Renal pelvis (tissue), 4 donors: ENCODE results near the gene GFPT2. TPM values are rescaled to one million over a fixed set of nuclear protein-coding genes. Genes with fewer than 3 reads are reported as not detected.
A peak's percentile ranks its signal among the peaks of the same experiment; 100 is the strongest.

ENCODE experiments used
- DNase-seq: peaks from one replicate; pipeline ENCODE4 v3.0.0-alpha.2; 2013
- polyA plus RNA-seq, 3 donors: library from polyadenylated mRNA; unstranded; fragments of 120-200 nt; gene quantifications; one replicate each; pipeline ENCODE4 v1.2.1, GENCODE V29; 2013; ENCODE audit not compliant: insufficient read length in 3 of 3

The GFPT2 gene
- polyA plus RNA-seq, 3 donors: 3.8 to 4.6 (median 4.4) TPM

- DNase-seq: no peak
These were observed 69.0 kb downstream of the GFPT2 start for GRCh38 chr5:180284149-180284548.

GRCh38 chr5:180283026-180283615, 70.0 kb downstream of the GFPT2 start:
- DNase-seq: peak; percentile 11

- DNase-seq: no peak
These were observed 70.9 kb downstream of the GFPT2 start for GRCh38 chr5:180282281-180282680.

DNA sequence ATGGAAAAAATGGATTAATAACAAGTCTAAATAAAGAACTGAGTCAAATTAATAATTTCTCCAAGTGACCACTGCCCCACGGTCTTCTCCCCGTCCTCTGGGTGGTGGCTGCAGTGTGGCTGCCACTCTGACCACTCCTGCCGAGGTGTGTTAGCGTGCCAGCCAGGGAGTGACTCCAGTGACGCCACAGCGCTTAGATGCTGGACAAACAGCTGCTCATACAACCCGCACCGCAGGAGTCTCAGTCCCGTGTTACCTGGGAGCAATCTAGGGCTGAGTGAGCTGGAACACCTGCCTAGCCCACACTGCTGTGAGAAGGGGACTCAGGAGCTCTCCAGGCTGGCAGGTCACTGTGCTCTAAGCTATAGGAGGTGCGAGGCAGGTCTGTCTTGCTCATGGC, 71.4 kb downstream of the GFPT2 start:
- no peak for DNase-seq

DNA sequence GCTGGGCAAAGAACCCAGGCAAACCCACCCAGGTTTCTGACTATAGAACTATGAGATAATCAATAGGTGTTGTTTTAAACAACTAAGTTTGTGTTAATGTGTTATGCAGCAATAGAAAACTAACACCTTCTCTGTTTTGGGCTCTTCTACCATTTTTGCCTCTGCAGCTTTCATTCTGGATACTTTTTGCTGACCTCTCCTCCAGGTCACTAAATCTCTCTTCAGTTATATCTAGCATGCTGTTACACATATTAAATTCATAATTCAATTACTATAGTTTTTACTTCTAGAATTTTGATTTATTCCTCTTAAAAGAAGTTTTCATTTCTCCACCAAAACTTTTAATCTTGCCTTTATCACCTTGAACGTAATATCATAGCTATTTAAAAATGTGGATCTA, 78.4 kb downstream of the GFPT2 start:
- no peak for DNase-seq

- DNase-seq: no peak
These were observed 81.9 kb downstream of the GFPT2 start for GRCh38 chr5:180271221-180271620.

- DNase-seq: no peak
These were observed 93.9 kb downstream of the GFPT2 start for GRCh38 chr5:180259260-180259611.

DNA sequence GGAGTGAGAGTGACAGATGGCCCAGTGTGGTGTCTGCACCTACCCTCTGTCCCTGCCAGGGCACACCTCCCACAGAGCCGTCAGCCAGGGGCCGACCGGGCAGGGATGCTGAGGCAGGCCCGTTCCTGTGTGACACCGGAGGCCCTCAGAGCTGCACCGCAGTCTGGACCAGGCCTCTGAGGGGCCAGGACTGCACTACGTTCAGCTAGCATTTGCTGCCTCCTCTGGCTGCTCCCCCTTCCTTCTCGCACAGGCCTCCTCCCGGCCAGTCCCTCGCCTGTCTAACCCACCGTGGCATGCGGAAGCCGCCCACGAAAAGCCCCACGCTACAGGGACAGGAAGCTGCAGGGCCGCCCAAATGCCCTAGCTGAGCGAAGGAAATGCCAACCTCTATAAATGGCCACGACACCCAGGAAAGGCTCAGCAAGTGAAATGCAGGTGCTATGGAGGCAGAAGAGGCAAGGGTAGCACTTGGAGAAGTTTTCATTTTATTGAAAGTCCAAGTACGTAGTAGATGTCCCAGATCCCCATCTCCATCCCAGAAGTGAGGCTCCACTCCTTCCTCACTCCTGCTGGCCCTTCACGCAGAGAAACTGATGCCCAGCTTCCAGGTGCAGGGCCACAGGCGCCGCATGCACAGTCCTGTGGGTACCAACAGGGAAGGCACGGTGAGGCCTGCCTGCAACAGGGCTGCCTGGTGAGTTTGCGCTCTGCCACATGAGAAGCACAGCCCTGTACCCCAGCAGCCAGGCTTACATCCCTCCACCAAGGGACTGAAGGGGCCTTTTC, 99.9 kb downstream of the GFPT2 start:
- DNase-seq: no peak

DNA sequence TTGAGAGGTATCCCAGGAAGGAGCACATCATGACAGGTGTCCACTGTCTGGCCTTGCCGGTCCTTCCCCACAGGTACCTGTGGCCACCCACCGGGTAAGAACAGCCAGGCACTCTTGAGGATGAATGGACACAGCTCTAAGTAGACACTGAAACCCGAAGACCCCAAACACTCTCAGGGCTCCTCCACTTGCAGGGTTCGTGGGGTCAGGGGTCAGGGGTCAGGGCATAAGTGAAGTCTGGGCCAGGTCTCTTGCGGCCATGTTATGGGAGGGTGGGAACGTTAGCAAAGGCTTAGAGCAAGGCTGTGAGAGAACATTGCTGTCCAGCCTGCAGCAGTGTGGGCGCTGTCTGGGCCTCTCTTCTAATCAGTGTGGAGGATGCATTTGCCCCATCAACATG, 101.2 kb downstream of the GFPT2 start:
- DNase-seq: no peak

GRCh38 chr5:180251141-180251540, 102.0 kb downstream of the GFPT2 start:
- DNase-seq: no peak

Other genes with a start within 250 kb of the GFPT2 start
- gene RASGEF1C, start 144.1 kb downstream of the GFPT2 start, polyA plus RNA-seq: under 1 TPM; 0.51 to 0.86 (median 0.70) TPM
- 10 to 100 TPM; 33.6 to 39.3 (median 39.3) TPM for gene MAPK9, start 61.3 kb downstream of the GFPT2 start, polyA plus RNA-seq
- gene CNOT6, start 141.0 kb upstream of the GFPT2 start, polyA plus RNA-seq: 10 to 100 TPM; 54.0 to 69.2 (median 57.5) TPM
- gene SCGB3A1, start 238.2 kb upstream of the GFPT2 start, polyA plus RNA-seq: 1 to 10 TPM; 1.2 to 2.4 (median 2.1) TPM